Neuron (in vitro differentiated cells): ENCODE measurements around the gene HBQ1.
"Not testable (repeated sequence)": the region's sequence is repeated elsewhere in the genome, so short reads cannot be mapped to it uniquely, and the experiment has no call there.

ENCODE experiments used
- H2AFZ ChIP-seq: one replicate; pipeline ENCODE4 v1.6.1; 2013; ENCODE audit warnings: low read depth, mild to moderate bottlenecking, inconsistent platforms, low read length, moderate library complexity
- H3K27me3 ChIP-seq: one replicate; pipeline ENCODE4 v1.6.1; 2013; ENCODE audit warnings: low read length; ENCODE audit not compliant: insufficient read depth
- H3K36me3 ChIP-seq: one replicate; pipeline ENCODE4 v1.6.1; 2013; ENCODE audit warnings: low read length; ENCODE audit not compliant: insufficient read depth
- H3K4me1 ChIP-seq: one replicate; pipeline ENCODE4 v1.6.1; 2013; ENCODE audit warnings: low read length; ENCODE audit not compliant: insufficient read depth
- H3K4me3 ChIP-seq: 2 replicates; pipeline ENCODE4 v1.5.1; 2013; ENCODE audit warnings: mild to moderate bottlenecking, low read length, moderate library complexity
- H3K9me3 ChIP-seq: one replicate; pipeline ENCODE4 v1.6.1; 2013; ENCODE audit warnings: low read length

Gene HBQ1

DNA sequence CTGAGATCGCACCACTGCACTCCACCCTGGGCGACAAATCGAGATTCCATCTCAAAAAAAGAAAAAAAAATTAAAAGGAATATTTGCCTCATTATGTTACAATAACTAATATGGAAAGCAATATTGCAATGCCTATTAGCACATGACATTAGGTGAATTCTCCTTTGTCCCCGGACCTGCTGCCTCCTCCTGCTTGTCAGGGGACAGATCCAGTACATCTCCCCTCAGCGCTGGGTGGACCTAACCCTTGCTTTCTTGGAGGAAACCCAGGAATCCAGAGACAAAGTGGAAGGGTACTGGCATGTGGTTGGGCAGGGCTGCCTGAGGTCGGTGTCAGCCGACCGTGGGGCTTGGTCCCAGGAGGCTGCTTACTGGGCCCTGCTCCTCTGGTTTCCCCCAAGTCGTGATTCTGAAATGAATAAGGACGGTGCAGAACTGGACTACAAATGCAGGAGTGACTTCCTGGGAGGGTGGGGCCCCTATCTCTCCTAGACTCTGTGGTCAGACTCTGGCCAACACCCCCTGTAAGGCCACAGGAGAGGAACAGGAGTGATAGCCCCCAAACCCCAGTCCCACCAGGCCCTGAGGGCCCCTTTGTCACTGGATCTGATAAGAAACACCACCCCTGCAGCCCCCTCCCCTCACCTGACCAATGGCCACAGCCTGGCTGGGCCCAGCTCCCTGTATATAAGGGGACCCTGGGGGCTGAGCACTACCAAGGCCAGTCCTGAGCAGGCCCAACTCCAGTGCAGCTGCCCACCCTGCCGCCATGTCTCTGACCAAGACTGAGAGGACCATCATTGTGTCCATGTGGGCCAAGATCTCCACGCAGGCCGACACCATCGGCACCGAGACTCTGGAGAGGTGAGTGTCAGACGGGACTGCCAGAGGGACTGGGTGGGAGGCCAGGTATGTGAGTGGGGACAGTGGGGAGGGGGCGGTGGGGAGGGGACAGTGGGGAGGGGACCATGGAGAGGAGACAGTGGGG, 27.8 kb upstream of the HBQ1 start, which contains the start of gene HBZ:
Gene HBZ (plus strand): TSS at position 504 of the 988 bp plus-strand sequence. CDS start 266 bp downstream, at position 770.
- H3K27me3 ChIP-seq: peaks cover 48% of the 10 kb centered on the region
- peaks cover 8% of the 10 kb centered on the region for H3K4me1 ChIP-seq
- H2AFZ ChIP-seq: no peak within 1 kb of the TSS
- H3K4me3 ChIP-seq: no peak within 1 kb of the TSS
- H3K36me3 ChIP-seq: no peaks in the 10 kb centered on the region
- no peaks in the 10 kb centered on the region for H3K9me3 ChIP-seq

DNA sequence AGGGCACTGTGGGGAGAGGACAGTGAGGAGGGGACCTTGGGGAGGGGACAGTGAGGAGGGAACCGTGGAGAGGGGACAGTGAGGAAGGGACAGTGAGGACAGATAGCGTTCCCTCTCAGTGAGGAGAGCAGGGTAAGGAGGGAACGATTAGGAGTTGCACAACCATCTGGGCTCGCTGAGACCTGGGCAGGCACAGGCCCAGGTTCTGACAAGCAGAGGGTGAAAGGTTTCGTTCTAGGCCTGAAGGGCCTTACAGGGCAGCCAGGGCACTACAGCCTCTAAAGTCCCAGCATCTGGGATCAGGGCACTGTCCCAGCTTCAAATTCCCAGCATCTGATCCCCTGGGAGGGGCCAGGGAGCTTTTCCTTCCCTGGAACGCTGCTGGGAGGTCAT, 27.1 kb upstream of the HBQ1 start:
- peaks cover 48% of the 10 kb centered on the region for H3K27me3 ChIP-seq
- H2AFZ ChIP-seq, H3K9me3 ChIP-seq, H3K4me3 ChIP-seq, H3K4me1 ChIP-seq, H3K36me3 ChIP-seq: not testable (repeated sequence)

DNA sequence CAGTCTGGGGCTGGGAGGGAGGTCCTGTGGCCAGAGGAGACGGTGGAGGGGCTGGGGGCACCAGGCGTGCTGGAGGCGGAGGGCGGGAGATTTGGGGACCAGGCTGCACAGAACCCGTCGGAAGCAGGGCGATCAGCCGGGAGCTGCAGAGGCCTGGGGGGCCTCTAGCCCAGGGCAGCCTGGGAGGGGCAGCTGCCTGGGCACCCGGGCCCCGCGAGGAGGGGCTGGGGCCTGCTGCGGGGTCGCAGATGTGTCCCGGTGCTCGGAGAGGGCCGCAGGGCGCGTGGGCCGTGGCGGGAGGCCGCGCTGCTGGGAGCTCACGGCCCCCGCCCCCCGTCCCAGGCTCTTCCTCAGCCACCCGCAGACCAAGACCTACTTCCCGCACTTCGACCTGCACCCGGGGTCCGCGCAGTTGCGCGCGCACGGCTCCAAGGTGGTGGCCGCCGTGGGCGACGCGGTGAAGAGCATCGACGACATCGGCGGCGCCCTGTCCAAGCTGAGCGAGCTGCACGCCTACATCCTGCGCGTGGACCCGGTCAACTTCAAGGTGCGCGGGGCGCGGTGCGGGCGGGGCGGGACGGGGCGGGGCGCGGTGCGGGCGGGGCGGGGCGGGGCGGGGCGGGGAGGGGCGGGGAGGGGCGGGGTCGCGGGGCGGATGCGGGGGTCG, 26.6 kb upstream of the HBQ1 start:
- H3K4me1 ChIP-seq, H3K36me3 ChIP-seq, H3K9me3 ChIP-seq, H3K4me3 ChIP-seq, H2AFZ ChIP-seq: not testable (repeated sequence)
- peaks cover 48% of the 10 kb centered on the region for H3K27me3 ChIP-seq

DNA sequence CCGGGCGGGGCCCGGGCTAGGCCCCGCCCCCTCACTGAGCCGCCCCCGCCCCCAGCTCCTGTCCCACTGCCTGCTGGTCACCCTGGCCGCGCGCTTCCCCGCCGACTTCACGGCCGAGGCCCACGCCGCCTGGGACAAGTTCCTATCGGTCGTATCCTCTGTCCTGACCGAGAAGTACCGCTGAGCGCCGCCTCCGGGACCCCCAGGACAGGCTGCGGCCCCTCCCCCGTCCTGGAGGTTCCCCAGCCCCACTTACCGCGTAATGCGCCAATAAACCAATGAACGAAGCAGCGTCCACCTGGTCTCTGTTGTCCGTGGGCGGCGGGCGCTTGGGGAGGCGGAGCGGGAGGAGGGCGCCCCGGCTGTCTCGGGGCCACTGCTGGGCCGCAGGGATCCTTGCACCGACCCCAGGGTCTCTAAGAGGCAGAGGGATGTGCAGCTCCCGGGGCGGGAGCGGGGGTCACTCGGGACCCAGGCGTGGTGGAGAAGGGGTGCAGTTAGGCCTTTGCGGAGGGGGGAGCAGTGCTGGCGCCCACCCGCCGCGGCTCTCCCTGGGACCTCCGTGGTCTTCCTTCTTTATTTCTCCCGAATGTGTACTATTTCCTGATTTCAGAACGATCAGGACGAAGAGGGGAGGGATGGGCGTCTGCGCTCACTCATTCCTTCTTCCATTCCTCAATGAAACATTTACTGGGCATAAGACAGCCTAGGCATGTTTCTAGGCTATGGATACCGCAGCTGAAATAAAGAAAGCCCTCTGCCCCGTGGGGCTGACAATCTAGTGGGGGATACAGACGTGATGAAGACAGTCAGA, 25.8 kb upstream of the HBQ1 start:
- H3K27me3 ChIP-seq: peaks cover 46% of the 10 kb centered on the region
- H3K4me3 ChIP-seq: peak overlapping the region; percentile 40

DNA sequence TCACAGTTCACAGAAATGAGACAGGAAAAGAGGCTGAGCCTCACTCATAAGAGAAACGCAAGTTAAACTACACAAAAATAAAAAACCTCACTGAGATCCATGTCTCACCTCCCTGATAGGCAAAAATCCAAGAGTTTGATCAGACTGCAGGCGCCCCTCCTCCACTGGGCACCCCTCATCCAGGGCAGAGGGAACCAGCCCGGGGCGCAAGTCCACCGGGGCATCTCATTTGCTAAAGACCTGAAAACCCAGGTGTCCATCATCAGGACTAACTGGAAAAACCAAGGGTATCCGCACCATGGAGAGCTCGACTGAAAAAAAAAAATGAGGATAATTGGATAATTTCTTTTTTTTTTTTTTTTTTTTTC, 25.2 kb upstream of the HBQ1 start:
- Histone ChIP-seq H3K4me1 (peaks cover 8% of the 10 kb centered on the region), H3K36me3 (no peaks in the 10 kb centered on the region), H3K9me3 (no peaks in the 10 kb centered on the region), H2AFZ (peak overlapping the region; percentile 60), H3K4me3 (peak overlapping the region; percentile 40), H3K27me3 (peaks cover 45% of the 10 kb centered on the region)

More for the DNA sequence above, 25.8 kb upstream of the HBQ1 start:
- H2AFZ ChIP-seq: peak overlapping the region; percentile 60
- no peaks in the 10 kb centered on the region for H3K36me3 ChIP-seq
- H3K4me1 ChIP-seq: peaks cover 8% of the 10 kb centered on the region
- no peaks in the 10 kb centered on the region for H3K9me3 ChIP-seq

DNA sequence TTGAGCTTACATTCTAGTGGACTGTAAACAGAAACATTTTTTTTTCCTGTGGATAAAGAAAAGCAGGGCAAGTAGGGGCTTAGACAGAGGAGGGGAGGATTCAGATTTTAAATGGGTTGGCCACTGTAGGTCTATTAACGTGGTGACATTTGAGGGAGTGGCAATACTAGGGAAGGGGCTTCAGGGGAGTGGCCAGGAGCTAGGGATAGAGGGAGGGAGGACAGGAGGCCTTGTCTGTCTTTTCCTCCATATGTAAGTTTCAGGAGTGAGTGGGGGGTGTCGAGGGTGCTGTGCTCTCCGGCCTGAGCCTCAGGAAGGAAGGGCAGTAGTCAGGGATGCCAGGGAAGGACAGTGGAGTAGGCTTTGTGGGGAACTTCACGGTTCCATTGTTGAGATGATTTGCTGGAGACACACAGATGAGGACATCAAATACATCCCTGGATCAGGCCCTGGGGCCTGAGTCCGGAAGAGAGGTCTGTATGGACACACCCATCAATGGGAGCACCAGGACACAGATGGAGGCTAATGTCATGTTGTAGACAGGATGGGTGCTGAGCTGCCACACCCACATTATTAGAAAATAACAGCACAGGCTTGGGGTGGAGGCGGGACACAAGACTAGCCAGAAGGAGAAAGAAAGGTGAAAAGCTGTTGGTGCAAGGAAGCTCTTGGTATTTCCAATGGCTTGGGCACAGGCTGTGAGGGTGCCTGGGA, 21.0 kb upstream of the HBQ1 start:
- no peaks in the 10 kb centered on the region for H3K36me3 ChIP-seq
- H3K4me3 ChIP-seq: no peak overlapping the region
- H3K27me3 ChIP-seq: peaks cover 48% of the 10 kb centered on the region
- peaks cover 3% of the 10 kb centered on the region for H3K9me3 ChIP-seq
- no peak overlapping the region for H2AFZ ChIP-seq
- peaks cover 8% of the 10 kb centered on the region for H3K4me1 ChIP-seq

DNA sequence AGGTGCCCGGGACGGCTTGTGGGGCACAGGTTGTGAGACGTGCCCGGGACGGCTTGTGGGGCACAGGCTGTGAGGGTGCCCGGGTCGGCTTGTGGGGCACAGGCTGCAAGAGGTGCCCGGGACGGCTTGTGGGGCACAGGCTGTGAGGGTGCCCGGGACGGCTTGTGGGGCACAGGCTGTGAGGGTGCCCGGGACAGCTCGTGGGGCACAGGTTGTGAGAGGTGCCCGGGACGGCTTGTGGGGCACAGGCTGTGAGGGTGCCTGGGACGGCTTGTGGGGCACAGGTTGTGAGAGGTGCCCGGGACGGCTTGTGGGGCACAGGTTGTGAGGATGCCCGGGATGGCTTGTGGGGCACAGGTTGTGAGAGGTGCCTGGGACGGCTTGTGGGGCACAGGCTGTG, 20.0 kb upstream of the HBQ1 start:
- peaks cover 42% of the 10 kb centered on the region for H3K27me3 ChIP-seq
- H3K9me3 ChIP-seq, H3K4me3 ChIP-seq: not testable (repeated sequence)

DNA sequence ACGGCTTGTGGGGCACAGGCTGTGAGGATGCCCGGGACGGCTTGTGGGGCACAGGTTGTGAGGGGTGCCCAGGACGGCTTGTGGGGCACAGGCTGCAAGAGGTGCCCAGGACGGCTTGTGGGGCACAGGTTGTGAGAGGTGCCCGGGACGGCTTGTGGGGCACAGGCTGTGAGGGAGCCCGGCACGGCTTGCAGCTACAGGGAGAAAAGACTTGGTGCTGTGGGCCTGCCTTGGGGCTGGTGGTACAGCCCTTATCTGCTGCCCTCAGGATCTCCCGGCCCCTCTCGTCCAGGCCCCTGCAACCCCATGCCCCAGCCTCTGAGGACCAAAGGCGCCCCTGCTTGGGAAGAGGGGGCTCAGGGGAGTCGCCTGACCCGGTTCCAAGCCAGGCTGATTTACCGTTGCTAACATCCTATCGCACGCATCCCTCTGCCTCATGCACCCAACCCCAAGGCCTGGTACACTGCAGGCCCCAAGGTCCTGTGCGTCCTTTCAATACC, 19.5 kb upstream of the HBQ1 start:
- Histone ChIP-seq H3K4me3 (no peak overlapping the region), H3K36me3 (no peaks in the 10 kb centered on the region), H3K9me3 (peaks cover 3% of the 10 kb centered on the region), H3K4me1 (peaks cover 3% of the 10 kb centered on the region), H2AFZ (no peak overlapping the region), H3K27me3 (peaks cover 45% of the 10 kb centered on the region)

More for the DNA sequence above, 20.0 kb upstream of the HBQ1 start:
- H2AFZ ChIP-seq, H3K36me3 ChIP-seq, H3K4me1 ChIP-seq: not testable (repeated sequence)

DNA sequence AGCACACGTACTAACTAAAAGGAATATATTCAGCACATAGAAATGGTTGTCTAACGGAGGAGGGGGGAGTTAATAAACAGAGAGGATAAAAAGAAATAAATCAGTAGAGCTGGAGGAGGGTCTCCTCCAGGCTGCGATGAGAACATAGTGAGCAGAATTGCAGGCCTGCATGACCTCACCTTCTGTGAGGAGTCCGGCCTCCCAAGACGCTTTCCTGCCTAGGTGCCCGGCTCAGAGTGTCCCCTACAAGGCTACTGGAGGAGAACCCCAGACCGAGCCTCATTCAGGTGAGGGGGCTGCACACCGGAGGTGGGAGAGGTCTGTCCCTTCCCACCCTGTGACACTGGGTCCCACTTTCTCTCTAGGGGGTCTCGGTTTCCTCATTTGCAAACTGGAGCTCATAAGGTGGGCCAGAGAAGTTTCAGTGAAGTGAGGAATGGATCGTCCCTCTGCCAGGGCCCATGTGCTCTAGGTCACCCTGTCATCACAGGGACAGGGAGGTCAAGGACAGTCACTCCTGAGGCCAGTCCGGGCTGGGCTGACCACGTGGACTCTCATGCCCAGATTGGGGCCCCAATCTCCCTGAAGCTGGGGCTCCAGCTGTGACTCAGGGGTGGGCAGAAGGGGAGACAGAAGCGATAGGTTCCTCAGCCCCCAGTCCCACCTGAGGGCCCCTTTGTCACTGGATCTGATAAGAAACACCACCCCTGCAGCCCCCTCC, 17.8 kb upstream of the HBQ1 start:
- H3K9me3 ChIP-seq: peaks cover 3% of the 10 kb centered on the region
- no peak overlapping the region for H3K4me3 ChIP-seq
- no peaks in the 10 kb centered on the region for H3K36me3 ChIP-seq
- no peak overlapping the region for H2AFZ ChIP-seq
- peaks cover 53% of the 10 kb centered on the region for H3K27me3 ChIP-seq
- H3K4me1 ChIP-seq: peaks cover 7% of the 10 kb centered on the region

DNA sequence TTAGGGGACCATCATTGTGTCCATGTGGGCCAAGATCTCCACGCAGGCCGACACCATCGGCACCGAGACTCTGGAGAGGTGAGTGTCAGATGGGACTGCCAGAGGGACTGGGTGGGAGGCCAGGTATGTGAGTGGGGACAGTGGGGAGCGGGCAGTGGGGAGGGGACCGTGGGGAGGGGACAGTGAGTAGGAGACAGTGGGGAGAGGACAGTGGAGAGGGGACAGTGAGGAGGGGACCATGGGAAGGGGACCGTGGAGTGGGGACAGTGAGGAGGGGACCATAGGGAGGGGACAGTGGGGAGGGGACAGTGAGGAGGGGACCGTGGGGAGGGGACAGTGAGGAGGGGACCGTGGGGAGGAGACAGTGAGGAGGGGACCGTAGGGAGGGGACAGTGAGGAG, 17.1 kb upstream of the HBQ1 start:
- not testable (repeated sequence) for H3K36me3 ChIP-seq, H3K4me3 ChIP-seq, H2AFZ ChIP-seq, H3K4me1 ChIP-seq, H3K9me3 ChIP-seq
- peaks cover 59% of the 10 kb centered on the region for H3K27me3 ChIP-seq

DNA sequence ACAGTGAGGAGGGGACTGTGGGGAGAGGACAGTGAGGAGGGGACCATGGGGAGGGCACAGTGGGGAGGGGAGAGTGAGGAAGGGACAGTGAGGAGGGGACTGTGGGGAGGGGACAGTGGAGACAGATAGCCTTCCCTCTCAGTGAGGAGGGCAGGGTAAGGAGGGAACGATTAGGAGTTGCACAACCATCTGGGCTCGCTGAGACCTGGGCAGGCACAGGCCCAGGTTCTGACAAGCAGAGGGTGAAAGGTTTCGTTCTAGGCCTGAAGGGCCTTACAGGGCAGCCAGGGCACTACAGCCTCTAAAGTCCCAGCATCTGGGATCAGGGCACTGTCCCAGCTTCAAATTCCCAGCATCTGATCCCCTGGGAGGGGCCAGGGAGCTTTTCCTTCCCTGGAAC, 16.6 kb upstream of the HBQ1 start:
- H3K4me3 ChIP-seq, H2AFZ ChIP-seq, H3K36me3 ChIP-seq, H3K4me1 ChIP-seq, H3K9me3 ChIP-seq: not testable (repeated sequence)
- peaks cover 61% of the 10 kb centered on the region for H3K27me3 ChIP-seq
